GM18861 (cell line): Measurements from ENCODE around the gene CHI3L2.

ENCODE experiments used
- ATAC-seq: cut with Tn5 transposase; IDR thresholded peaks from one replicate; pipeline ENCODE4 v1.9.1; 2021; ENCODE audit not compliant: unreplicated experiment

The CHI3L2 gene

GRCh38 chr1:111290104-111290503 is 62.6 kb downstream of the CHI3L2 start:
- no peak for ATAC-seq

DNA sequence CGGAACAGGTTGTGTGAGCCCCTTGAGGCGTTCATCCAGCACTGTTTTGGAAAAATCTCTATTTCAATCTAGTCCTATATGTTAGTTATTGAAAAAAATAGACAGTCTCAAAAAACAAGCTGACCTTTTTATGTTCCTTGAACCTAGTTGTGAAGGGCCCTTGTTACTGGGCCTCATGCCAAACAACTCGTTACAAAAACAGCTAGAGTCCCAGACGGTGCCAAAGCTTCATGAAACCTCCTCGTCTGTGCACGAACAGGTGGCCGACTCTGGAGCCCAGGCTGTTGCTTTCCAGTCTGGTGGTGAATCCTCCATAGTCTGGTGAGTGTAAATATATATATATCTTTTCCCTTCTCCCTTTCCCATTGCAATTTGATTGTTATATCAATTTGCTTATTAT is 63.1 kb downstream of the CHI3L2 start, which contains the start of gene CHIA:
CHIA (plus strand) TSS at position 222 of the 400 bp plus-strand sequence. CDS start 19,617 bp downstream, outside the sequence.
- ATAC-seq, result no peak
